Heart left ventricle (tissue), 13 donors: ENCODE measurements around the gene PAPOLG.

Experiments used
- CTCF ChIP-seq, 12 donors: fragments of 200-600 bp; sonication (generic) in 4 of 12; IDR thresholded peaks; one replicate each; pipeline versions ENCODE4 v1.5.0 to v1.8.0; 2018 to 2022; ENCODE audit warnings: antibody characterized with exemption in 12 of 12, mild to moderate bottlenecking in 5 of 12
- POLR2A ChIP-seq, 2 donors: fragments of 450-650 bp; IDR thresholded peaks; one replicate each; pipeline ENCODE4 v1.6.1; 2017; ENCODE audit warnings: antibody characterized with exemption in 2 of 2, mild to moderate bottlenecking in 2 of 2, moderate library complexity in 2 of 2
- donor health status: ischemic (EF 13 %, LVEDD 7.1; RV severe dilation, severe dysfunction).
- donor health status: DM: no; HTN: yes; CAD: no.
- donor health status: DM: no; HTN: no; CAD: no.
- donor health status: ischemic (EF 25% LVEDD 6.9; RV normal size, moderate dysfunction).
- donor health status: ischemic (EF 25% LVEDD 5.7; RV mildly dilated, moderate dysfunction).
- donor health status: ischemic (EF 35%, LVEDD 5.7; RV mildly dilated, moderate dysfunction).
- donor health status: nonischemic (EF 11% LVEDD 7.7; RV severe dilation, severe dysfunction).
- donor health status: DM: yes; HTN: yes; CAD: no.
- donor health status: PGD.
- donor health status: ischemic (EF 29% LVEDD 5.4; RV normal size, mild dysfunction).
- donor health status: nonischemic (EF 23%, LVEDD 6.1; RV moderate dilation, normal function).

- no peak for TF ChIP-seq CTCF (IDR thresholded peaks at IDR 0.05)
- TF ChIP-seq POLR2A (IDR thresholded peaks at IDR 0.05), result no peak
Measured at GRCh38 chr2:60806988-60807681, 51.1 kb downstream of the PAPOLG start.
